Stimulated activated CD8-positive, alpha-beta memory T cell treated with anti-CD3 and anti-CD28 coated beads, Interleukin-15, amount 100 ng/mL, for 1 hour (primary cell): ENCODE measurements around the gene SSBP3.

Experiments used
- DNase-seq: peaks from one replicate; pipeline ENCODE4 v3.0.0-alpha.2; 2020; ENCODE audit warnings: low read depth

The SSBP3 gene

GRCh38 chr1:54302951-54303843 is 103.0 kb downstream of the SSBP3 start:
- DNase-seq = no peak

GRCh38 chr1:54302549-54302948 is 103.6 kb downstream of the SSBP3 start:
- no peak for DNase-seq

- DNase-seq = no peak
Observed at GRCh38 chr1:54301497-54301896, 104.7 kb downstream of the SSBP3 start.

- DNase-seq = no peak
Observed at GRCh38 chr1:54300401-54300800, 105.8 kb downstream of the SSBP3 start.

GRCh38 chr1:54299037-54299436 is 107.2 kb downstream of the SSBP3 start:
- no peak for DNase-seq

- no peak for DNase-seq
Observed at GRCh38 chr1:54298284-54299033, 107.7 kb downstream of the SSBP3 start.

- DNase-seq = no peak
Observed at GRCh38 chr1:54297596-54298283, 108.5 kb downstream of the SSBP3 start.

GRCh38 chr1:54296666-54297065 is 109.5 kb downstream of the SSBP3 start:
- DNase-seq = no peak

GRCh38 chr1:54294887-54295286 is 111.3 kb downstream of the SSBP3 start:
- DNase-seq = no peak

GRCh38 chr1:54292002-54292911 is 113.9 kb downstream of the SSBP3 start:
- DNase-seq = no peak

- DNase-seq = no peak
Observed at GRCh38 chr1:54291276-54292001, 114.8 kb downstream of the SSBP3 start.

- no peak for DNase-seq
Observed at GRCh38 chr1:54290506-54291184, 115.5 kb downstream of the SSBP3 start.

GRCh38 chr1:54289712-54290233 is 116.4 kb downstream of the SSBP3 start:
- no peak for DNase-seq

- DNase-seq = no peak
Observed at GRCh38 chr1:54287801-54288211, 118.4 kb downstream of the SSBP3 start.

- peak; percentile 14 for DNase-seq
Observed at GRCh38 chr1:54287176-54287650, 119.0 kb downstream of the SSBP3 start.

GRCh38 chr1:54285815-54286345 is 120.3 kb downstream of the SSBP3 start:
- DNase-seq = no peak

- no peak for DNase-seq
Observed at GRCh38 chr1:54284781-54285529, 121.2 kb downstream of the SSBP3 start.

GRCh38 chr1:54283635-54284385 is 122.4 kb downstream of the SSBP3 start:
- DNase-seq = no peak
